ENCODE measurements around the gene UBE2I.

UBE2I gene

GRCh38 chr16:1330260-1330914 is 21.0 kb downstream of the UBE2I start:
- DNase-seq (ENCODE audit: low read depth in 2 of 2): no peak

DNA sequence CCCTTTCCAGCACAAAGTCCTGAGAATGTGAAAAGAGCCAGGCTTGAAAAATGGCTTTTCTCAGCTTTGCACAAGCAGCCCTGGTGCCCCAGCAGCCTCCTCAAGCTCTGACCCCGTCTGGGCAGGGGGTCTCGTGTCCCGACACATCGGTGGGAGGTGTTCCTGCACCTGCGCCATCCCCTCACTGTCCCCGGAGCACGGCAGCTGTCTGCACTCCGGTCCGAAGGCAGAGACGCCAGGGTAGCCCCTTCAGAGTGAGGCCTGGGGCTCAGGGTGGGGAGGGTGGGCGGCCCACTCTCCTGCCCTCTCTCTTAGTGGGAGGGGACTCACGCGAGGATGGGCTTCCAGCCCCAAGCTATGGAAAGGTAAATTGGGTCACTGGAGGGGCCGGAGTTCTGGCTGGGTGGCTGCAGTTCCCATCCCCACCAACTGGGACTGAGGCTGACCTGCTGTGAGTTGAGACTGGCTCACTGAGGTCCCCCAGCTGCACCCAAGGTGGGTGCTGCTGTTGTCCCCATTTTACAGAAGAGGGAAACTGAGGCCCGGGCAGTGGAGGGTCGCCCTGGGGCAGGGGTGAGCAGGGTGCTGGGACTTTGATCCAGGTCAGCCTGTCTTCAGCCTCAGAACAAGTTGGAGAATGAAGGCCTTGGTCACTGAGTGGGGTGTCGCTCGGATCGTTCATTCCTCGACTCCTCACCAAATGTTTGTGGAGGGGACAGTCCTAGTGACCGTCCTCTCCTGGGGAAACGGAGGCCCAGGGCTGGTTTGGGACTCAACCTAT is 21.7 kb downstream of the UBE2I start:
- no peak for DNase-seq (ENCODE audit: low read depth in 2 of 2)

- DNase-seq (ENCODE audit: low read depth in 2 of 2): no peak
Observed at GRCh38 chr16:1331712-1332617, 22.5 kb downstream of the UBE2I start.

DNA sequence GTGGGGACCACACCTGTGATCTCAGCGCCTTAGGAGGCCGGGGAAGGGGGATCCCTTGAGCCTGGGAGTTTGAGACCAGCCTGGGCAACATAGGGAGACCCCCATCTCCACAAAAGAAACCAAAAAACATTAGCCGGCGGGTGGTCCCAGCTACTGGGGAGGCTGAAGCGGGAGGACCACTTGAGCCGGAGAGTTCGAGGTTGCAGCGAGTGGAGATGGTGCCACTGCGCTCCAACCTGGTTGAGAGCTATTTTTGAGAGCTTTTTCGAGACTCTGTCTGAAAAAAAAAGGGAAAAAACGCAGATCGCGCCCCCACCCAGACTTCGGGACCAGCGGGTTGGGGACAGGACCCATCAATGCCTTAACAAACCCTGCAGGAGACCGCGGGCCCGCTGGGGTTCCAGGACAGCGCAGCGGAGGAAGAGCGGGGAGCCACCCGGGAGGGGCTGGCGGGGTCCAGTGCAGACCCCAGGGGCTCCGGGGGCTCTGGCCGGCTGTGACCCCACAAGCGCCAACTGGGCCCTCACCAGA is 23.2 kb downstream of the UBE2I start:
- DNase-seq (ENCODE audit: low read depth in 2 of 2): no peak

DNA sequence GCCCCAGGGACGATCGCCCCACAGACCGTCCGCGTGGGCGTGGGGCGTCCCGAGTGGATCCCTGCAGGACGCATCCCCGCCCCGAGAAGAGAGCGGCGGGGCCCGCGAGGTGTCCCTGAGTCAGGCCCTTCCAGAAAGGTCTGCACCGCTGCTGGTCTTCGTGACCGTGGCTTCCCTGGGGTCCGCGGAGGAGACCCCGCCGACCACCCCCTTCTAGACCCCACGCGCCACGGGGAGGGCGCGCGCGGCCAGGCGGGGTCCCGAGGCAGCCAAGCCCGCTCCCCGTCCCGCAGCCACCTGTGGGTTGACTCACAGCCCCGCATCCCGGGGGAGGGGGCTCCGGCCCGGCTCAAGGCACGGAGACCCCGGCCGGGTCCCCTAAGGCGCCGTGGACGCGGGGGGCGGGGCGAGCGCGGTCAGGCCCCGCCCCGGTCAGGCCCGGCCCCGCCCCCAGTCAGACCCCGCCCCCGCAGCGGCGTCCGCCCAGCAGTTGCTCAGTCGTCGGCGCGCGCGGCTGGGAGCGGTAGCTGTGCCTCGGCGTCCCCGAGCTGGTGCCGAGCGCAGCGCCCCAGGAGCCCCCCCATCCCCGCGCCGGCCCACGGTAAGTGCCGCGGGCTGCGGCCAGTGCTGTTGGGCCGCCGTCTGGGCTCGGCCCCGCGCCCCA is 23.8 kb downstream of the UBE2I start, which contains the start of gene BAIAP3:
BAIAP3 (plus strand) TSS at position 497 of the 664 bp plus-strand sequence. CDS start 4,905 bp downstream, outside the sequence.
- peak in 1 of 2 donors; percentile 45 for DNase-seq (ENCODE audit: low read depth in 2 of 2)

GRCh38 chr16:1333854-1334700 is 24.6 kb downstream of the UBE2I start:
- DNase-seq (ENCODE audit: low read depth in 2 of 2): no peak

DNA sequence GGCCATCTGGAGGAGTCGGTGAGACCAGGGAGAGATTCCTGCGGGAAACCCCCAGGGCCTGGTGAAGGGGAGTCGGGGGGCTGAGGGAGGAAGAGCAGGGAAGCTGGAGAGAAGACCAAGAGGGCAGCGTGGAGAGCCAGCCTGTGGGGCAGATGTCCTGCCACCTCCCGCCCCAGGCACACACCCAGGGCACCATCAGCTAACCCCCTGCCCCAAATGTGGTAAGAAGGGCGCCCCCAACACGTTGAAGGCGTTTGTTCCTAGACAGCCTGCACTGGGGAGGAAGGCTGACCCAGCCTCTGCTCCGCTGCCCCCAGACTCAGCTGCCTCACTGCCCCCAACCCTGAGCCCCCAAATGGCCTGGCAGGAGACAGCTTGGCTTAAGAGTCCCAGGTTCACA is 25.3 kb downstream of the UBE2I start:
- DNase-seq (ENCODE audit: low read depth in 2 of 2): no peak

- no peak for DNase-seq (ENCODE audit: low read depth in 2 of 2)
Observed at GRCh38 chr16:1335211-1335971, 26.0 kb downstream of the UBE2I start.

DNA sequence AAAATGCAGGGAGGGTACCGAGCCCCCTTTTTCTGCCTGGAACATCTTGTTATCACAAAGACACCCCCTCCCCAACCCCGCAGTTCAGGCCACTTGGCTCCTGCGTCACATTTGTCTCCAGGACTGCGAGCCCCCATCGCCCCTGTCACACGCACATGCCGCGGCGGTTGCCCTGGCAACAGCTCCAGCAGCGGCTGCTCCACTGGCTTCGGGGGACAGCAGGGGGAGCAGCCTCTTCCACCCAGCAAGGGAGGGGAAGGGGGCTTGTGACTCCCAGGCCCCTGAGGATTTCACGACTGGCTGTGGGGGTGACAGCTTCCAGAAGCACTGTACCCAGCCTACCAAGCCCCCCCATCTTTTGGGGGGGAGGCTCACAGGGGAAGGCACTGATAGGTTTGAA is 26.6 kb downstream of the UBE2I start:
- DNase-seq (ENCODE audit: low read depth in 2 of 2): no peak

- no peak for DNase-seq (ENCODE audit: low read depth in 2 of 2)
Observed at GRCh38 chr16:1336619-1337018, 27.2 kb downstream of the UBE2I start.

- DNase-seq (ENCODE audit: low read depth in 2 of 2): no peak
Observed at GRCh38 chr16:1337486-1337885, 28.1 kb downstream of the UBE2I start.

- DNase-seq (ENCODE audit: low read depth in 2 of 2): no peak
Observed at GRCh38 chr16:1338119-1338730, 28.8 kb downstream of the UBE2I start.

DNA sequence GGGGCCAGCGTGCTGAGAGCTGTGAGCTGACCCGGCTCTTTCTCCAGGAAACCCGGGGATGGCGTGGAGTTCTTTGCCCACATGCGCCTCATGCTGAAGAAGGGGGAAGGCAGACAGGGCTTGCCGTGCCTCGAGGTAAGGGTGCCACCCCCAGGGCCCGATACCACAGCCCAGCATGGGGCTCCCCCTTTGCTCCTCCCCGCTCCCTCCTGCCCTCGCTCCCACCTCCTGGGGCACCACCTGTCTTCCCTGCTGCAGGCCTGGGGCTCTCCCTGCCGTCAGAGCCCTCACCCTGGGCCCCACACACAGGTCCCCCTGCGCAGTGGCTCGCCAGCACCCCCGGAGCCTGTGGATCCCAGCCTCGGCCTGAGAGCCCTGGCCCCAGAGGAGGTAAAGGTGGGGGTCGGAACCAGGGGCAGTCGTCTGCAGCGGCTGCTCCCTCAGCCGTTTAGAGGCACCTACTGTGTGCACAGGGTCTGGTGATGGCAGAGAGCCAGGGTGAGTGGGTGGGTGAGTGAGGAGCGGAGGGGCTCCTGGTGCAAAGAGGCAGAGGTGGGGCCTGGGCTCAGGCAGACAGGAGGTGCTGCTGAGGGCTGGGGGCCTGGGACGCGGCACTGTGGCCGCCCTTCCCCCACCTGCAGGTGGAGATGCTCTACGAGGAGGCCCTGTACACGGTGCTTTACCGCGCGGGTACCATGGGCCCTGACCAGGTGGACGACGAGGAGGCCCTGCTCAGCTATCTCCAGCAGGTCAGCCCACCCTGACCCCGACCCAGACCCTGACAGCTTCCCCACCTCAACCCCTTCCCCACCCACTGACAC is 29.6 kb downstream of the UBE2I start:
- DNase-seq (ENCODE audit: low read depth in 2 of 2): no peak

DNA sequence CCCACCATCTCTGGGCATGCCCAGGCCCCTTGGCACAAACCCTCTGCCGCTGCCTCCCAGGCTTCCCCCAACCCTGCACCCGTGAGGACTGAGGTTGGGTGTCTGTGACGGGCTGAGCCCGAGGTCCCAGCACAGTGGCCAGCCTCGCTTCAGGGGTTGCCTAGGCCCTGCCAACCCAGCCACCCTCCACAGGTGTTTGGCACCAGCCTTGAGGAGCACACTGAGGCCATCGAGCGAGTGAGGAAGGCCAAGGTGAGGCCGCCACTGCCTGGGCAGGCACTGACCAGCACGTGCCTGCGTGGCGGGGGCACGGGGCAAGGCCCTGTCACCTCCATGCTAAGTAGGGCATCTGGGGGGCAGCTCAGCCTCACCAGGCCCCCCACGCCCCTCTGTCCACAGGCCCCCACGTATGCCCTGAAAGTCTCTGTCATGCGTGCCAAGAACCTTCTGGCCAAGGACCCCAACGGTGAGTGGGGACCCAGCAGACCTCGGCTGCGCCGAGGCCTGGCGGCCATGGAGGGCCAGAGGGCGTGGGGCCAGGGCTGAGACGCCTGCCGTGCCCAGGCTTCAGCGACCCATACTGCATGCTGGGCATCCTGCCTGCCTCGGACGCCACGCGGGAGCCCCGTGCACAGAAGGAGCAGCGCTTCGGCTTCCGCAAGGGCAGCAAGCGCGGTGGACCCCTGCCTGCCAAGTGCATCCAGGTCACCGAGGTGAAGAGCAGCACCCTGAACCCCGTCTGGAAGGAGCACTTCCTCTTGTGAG is 31.5 kb downstream of the UBE2I start:
- DNase-seq (ENCODE audit: low read depth in 2 of 2): no peak

- DNase-seq (ENCODE audit: low read depth in 2 of 2): no peak
Observed at GRCh38 chr16:1341495-1342420, 32.3 kb downstream of the UBE2I start.

Measured in stimulated activated CD4-positive, alpha-beta T cell treated with anti-CD3 and anti-CD28 coated beads, Interleukin-15, amount 100 ng/mL, for 48 hours (primary cell).